Stimulated activated CD4-positive, alpha-beta T cell treated with anti-CD3 and anti-CD28 coated beads, TNF-alpha, amount 100 ng/mL, for 4 hours (primary cell): ENCODE results near the gene HSD3B7.

Experiments used
- DNase-seq, 3 experiments: peaks; one replicate each; pipeline ENCODE4 v3.0.0-alpha.2; 2020; ENCODE audit warnings: low read depth in 3 of 3

HSD3B7 gene

DNA sequence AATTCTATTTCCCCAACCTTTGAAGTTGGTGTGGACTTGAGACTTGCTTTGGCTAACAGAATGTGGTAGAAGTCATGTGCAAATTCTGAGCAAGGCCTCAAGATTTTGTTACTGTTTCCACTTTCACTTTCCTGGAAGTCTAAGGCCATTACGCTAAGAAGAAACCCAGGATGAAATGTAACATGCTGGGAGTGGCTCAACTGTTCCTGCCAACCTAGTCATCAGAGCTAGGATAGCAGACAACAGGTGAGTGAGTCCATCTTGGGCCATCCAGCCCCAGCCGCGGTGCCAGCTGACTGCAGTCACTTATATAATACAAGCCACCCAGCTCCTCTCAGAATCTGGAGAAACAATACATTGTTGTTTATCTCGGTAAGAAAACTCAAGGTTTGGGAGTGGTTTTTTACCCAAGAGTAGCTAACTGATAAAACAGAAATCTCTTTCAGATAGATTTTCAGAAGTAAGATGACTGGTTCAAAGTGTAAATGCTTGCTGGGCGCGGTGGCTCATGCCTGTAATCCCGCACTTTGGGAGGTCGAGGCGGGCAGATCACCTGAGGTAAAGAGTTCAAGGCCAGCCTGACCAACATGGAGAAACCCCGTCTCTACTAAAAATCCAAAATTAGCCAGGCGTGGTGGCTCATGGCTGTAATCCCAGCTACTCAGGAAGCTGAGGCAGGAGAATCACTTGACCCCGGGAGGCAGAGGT is 37.7 kb downstream of the HSD3B7 start:
- DNase-seq, result no peak

DNA sequence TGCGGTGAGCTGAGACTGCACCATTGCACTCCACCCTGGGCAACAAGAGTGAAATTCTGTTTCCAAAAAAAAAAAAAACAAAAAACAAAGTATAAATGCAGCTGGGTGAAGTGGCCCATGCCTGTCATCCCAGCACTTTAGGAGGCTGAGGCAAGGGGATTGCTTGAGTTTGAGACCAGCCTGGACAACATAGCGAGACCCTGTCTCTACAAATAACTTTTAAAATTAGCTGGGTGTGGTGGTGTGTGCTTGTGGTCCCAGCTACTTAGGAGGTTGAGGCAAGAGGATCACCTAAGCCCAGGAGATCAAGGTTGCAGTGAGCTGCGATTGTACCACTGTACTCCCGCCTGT is 38.2 kb downstream of the HSD3B7 start:
- no peak for DNase-seq

DNA sequence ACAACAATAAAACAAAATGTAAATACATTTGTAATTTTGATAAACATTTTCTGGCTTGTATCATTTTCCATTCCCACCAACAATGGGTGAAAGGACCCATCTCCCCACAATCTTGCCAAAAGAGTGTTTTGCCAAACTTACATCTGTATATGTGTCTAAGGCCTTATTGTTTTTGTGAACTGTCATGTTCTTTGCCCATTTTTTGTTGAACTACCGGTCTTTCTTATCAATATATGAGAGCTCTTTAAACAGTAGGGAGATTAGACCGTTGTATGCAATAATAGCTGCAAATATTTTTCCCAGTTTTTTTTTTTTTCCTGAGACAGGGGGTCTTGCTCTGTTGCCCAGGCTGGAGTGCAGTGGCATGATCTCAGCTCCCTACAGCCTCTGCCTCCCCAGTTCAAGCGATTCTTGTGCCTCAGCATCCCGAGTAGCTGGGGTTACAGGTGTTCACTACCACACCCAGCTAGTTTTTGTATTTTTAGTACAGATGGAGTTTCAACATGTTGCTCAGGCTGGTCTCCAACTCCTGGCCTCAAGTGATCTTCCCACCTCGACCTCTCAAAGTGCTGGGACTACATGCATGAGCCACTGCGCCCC is 38.7 kb downstream of the HSD3B7 start:
- DNase-seq, result no peak

GRCh38 chr16:31025339-31025738 is 40.3 kb downstream of the HSD3B7 start:
- no peak for DNase-seq

DNA sequence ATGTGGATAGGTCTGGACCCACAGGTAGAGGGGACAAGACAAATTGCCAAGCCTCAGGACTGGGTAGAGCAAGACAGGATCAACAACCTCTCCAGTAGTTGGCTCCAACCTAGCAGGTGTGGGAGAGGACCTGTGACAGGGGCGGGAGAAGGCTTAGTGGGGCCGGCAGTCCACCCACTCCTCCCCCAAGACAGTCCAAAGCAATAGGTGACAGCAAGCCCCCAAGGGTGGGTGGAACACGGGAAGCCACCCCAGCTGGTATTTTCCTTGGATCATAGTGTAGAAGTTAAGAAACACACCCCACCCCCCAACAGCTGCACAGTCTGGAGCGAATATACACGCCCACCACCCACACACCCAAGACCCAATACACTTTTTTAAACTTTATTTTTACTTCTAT is 44.3 kb downstream of the HSD3B7 start:
- DNase-seq, result no peak

DNA sequence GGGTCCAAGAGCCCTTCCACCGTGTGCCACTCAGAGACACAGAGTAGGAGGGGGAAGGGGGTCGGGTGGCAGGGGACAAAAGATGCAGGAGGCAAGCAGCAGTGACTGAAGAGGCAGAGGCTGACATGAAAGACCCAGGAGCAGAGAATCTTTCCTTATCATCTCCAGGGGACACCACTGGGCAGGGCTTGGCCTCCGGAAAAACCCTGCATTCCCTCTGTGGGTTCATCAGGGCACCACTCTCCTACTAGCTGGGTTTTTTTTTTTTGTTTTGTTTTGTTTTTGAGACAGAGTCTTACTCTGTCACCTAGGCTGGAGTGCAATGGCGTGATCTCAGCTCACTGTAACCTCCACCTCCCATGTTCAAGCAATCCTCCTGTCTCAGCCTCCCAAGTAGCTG is 46.3 kb downstream of the HSD3B7 start:
- no peak for DNase-seq

DNA sequence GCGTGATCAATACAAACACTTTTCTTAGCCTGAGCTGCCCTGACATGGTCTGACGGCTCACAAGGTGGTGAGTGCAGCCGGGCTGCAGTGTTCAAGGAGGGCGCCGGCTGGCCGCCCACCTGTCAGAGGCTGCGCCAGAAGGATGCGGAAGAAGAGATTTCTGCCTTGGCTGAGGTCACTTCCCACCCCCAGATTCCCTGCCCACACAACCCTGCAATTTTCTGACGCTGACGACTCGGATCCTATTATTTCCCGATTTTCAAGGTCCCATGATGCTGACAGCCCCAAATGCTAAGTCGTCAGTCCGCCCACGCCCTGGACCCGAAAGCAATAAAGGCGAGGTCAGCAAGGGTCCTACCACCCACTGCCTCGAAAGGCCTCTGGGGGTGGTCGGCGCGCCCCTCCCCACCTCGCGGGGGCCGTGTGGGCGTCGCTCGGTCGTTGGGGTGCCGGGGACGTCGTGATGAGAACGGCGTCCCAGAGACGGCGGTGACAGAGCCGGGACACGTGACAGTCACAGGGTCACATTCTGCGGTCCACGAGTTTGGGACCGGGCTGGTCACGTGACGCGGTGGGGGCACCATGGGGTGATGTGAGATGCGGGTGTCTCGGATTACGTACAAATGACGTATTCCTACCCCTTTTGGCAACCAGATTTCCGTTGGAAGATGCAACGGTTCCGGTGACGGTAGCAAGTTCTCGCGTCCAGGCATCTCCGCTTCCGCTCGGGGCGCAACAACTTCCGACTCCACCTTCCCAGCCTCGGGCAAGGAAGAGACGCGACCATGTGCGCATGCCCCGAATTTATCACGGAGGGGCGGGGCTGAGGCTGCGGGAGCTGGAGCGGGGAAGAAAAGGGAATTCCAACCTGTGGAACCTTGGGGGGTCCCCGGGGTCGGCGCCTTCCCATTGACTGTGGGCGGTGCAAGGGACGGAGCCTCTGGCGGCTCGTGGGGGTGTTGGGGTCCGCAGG is 48.0 kb downstream of the HSD3B7 start, which contains the start of gene STX4:
STX4 (plus strand) TSS at position 823 of the 973 bp plus-strand sequence. CDS start 248 bp downstream, outside the sequence.
- peak; percentile 93 to 96 (median 94) for DNase-seq

DNA sequence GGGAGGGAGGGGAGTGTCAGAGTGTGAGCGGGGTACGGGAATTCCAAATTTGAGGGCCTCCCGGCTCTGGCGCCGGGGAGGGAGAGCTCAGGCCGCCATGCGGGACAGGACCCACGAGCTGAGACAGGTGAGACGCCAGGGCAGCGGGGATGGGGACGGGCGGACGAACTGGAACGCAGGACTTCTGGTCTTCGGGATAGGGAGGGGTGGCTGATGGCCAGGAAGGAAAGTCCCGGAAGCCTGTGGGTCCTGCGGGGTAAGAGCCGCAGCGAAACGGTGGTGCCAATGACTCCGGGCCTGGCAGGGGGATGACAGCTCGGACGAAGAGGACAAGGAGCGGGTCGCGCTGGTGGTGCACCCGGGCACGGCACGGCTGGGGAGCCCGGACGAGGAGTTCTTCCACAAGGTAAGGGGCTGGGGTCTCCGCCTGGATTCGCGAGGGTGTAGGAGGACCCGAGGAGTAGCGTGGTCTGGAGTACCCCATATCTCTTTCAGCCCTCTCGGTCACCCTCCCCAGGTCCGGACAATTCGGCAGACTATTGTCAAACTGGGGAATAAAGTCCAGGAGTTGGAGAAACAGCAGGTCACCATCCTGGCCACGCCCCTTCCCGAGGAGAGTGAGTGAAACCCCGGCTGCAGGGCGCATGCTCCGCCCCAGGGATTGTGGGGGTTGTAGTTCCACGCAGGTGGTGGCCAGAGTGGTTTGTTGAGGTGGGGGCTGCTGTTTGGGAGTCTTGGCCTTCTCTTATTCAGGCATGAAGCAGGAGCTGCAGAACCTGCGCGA is 48.9 kb downstream of the HSD3B7 start:
- peak; percentile 71 to 79 (median 78) for DNase-seq

GRCh38 chr16:31036691-31037090 is 51.7 kb downstream of the HSD3B7 start:
- no peak for DNase-seq
